ENCODE measurements around the gene NOSIP.

NOSIP gene

DNA sequence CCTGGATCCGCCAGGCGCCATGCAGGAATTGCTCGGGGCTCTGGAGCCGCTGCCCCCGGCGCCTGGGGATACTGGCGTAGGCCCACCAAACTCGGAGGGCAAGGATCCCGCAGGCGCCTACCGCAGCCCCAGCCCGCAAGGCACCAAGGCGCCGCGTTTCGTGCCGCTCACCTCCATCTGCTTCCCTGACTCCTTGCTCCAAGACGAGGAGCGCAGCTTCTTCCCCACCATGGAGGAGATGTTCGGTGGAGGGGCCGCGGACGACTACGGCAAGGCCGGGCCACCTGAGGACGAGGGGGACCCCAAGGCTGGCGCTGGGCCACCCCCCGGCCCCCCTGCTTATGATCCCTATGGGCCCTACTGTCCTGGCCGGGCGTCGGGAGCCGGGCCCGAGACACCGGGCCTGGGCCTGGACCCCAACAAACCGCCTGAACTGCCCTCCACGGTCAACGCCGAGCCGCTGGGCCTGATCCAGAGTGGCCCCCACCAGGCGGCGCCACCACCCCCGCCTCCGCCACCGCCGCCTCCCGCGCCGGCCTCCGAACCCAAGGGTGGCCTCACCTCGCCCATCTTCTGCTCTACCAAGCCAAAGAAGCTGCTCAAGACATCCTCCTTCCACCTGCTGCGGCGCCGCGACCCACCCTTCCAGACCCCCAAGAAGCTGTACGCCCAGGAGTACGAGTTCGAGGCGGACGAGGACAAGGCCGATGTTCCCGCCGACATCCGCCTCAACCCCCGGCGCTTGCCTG lies 16.8 kb upstream of the NOSIP start:
- Histone ChIP-seq H3K4me2 (ENCODE audit: low read length) (no peak overlapping the region), H3F3A (ENCODE audit: insufficient read depth, low read length) (no peaks in the 10 kb centered on the region), H3K79me2 (ENCODE audit: insufficient read depth, low read length) (no peaks in the 10 kb centered on the region), H2AFZ (ENCODE audit: low read length) (no peak overlapping the region), H4K20me1 (ENCODE audit: insufficient read depth, low read length) (no peaks in the 10 kb centered on the region), H3K27me3 (ENCODE audit: insufficient read depth, low read length) (no peaks in the 10 kb centered on the region), H3K4me3 (ENCODE audit: low read depth, low read length, poor library complexity, severe bottlenecking) (no peak overlapping the region), H3K9ac (ENCODE audit: low read length) (no peak overlapping the region), H3K9me2 (ENCODE audit: low read depth, low read length) (no peaks in the 10 kb centered on the region), H3K9me3 (ENCODE audit: low read length) (no peaks in the 10 kb centered on the region), H3K36me3 (ENCODE audit: insufficient read depth, low read length) (peaks cover 74% of the 10 kb centered on the region), H3K4me1 (ENCODE audit: insufficient read depth, low read length, severe bottlenecking) (peaks cover 6% of the 10 kb centered on the region), H3K27ac (ENCODE audit: low read depth, low read length, poor library complexity, severe bottlenecking) (no peak overlapping the region)
- no peak for TF ChIP-seq EZH2 (IDR thresholded peaks at IDR 0.05; ENCODE audit: borderline replicate concordance, low read length)
- TF ChIP-seq, protein P1, sequence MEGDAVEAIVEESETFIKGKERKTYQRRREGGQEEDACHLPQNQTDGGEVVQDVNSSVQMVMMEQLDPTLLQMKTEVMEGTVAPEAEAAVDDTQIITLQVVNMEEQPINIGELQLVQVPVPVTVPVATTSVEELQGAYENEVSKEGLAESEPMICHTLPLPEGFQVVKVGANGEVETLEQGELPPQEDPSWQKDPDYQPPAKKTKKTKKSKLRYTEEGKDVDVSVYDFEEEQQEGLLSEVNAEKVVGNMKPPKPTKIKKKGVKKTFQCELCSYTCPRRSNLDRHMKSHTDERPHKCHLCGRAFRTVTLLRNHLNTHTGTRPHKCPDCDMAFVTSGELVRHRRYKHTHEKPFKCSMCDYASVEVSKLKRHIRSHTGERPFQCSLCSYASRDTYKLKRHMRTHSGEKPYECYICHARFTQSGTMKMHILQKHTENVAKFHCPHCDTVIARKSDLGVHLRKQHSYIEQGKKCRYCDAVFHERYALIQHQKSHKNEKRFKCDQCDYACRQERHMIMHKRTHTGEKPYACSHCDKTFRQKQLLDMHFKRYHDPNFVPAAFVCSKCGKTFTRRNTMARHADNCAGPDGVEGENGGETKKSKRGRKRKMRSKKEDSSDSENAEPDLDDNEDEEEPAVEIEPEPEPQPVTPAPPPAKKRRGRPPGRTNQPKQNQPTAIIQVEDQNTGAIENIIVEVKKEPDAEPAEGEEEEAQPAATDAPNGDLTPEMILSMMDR (IDR thresholded peaks at IDR 0.05; ENCODE audit: low read length): no peak

DNA sequence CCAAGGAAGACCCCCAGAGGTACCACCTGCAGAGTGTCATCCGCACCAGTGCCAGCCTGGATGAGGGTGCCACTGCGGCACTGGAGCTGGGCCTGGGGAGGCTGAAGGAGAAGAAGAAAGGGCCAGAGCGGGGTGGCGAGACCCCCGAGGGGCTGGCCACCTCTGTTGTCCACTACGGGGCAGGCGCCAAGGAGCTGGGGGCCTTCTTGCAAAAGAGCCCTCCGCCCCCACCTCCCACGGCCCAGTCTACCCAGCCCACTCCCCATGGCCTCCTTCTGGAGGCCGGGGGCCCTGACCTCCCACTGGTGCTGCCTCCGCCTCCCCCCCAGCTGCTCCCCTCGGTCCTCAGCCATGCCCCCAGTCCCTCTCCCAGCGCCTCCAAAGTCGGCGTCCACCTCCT lies 16.1 kb upstream of the NOSIP start:
- TF ChIP-seq, protein P1 (IDR thresholded peaks at IDR 0.05; ENCODE audit: low read length): no peak
- no peak for TF ChIP-seq EZH2 (IDR thresholded peaks at IDR 0.05; ENCODE audit: borderline replicate concordance, low read length)
- no peaks in the 10 kb centered on the region for H3K9me2 ChIP-seq (ENCODE audit: low read depth, low read length)
- H3F3A ChIP-seq (ENCODE audit: insufficient read depth, low read length): no peaks in the 10 kb centered on the region
- no peak overlapping the region for H2AFZ ChIP-seq (ENCODE audit: low read length)
- peaks cover 6% of the 10 kb centered on the region for H3K4me1 ChIP-seq (ENCODE audit: insufficient read depth, low read length, severe bottlenecking)
- H3K4me2 ChIP-seq (ENCODE audit: low read length): no peak overlapping the region
- H3K9me3 ChIP-seq (ENCODE audit: low read length): no peaks in the 10 kb centered on the region
- H3K79me2 ChIP-seq (ENCODE audit: insufficient read depth, low read length): peaks cover 5% of the 10 kb centered on the region; the same call in 1 of the 2 replicates
- H3K9ac ChIP-seq (ENCODE audit: low read length): no peak overlapping the region
- no peaks in the 10 kb centered on the region for H4K20me1 ChIP-seq (ENCODE audit: insufficient read depth, low read length)
- H3K27ac ChIP-seq (ENCODE audit: low read depth, low read length, poor library complexity, severe bottlenecking): no peak overlapping the region
- H3K27me3 ChIP-seq (ENCODE audit: insufficient read depth, low read length): no peaks in the 10 kb centered on the region
- peaks cover 67% of the 10 kb centered on the region for H3K36me3 ChIP-seq (ENCODE audit: insufficient read depth, low read length)
- H3K4me3 ChIP-seq (ENCODE audit: low read depth, low read length, poor library complexity, severe bottlenecking): no peak overlapping the region

DNA sequence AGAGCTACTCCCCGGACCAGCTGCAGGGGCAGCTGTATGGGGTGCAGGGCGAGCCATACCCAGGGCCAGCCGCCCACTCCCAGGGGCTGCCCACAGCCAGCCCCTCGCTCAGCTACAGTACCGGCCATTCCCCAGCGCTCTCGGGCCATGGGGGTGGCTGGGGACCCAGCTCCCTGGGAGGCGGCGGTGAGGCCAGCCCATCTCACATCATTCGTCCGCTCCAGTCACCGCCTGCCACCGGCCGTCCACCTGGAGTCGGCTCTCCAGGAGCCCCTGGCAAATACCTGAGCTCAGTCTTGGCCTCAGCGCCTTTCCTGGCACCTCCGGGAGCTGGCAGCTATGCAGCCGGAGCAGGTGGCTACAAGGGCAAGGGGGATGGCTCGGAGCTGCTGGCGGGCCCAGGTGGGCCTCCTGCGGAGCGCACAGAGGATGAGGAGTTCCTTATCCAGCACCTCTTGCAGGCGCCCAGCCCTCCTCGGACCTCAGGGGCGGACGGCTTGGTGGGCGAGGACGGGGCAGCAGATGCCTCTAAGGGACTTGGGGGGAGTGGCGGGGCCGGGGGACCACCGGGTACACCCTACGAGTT lies 15.6 kb upstream of the NOSIP start:
- H3K9me2 ChIP-seq (ENCODE audit: low read depth, low read length): no peaks in the 10 kb centered on the region
- H2AFZ ChIP-seq (ENCODE audit: low read length): no peak overlapping the region
- no peaks in the 10 kb centered on the region for H3K27me3 ChIP-seq (ENCODE audit: insufficient read depth, low read length)
- peaks cover 6% of the 10 kb centered on the region for H3K4me1 ChIP-seq (ENCODE audit: insufficient read depth, low read length, severe bottlenecking)
- no peaks in the 10 kb centered on the region for H4K20me1 ChIP-seq (ENCODE audit: insufficient read depth, low read length)
- no peak overlapping the region for H3K27ac ChIP-seq (ENCODE audit: low read depth, low read length, poor library complexity, severe bottlenecking)
- no peaks in the 10 kb centered on the region for H3K9me3 ChIP-seq (ENCODE audit: low read length)
- H3K4me2 ChIP-seq (ENCODE audit: low read length): no peak overlapping the region
- peaks cover 5% of the 10 kb centered on the region; the same call in 1 of the 2 replicates for H3K79me2 ChIP-seq (ENCODE audit: insufficient read depth, low read length)
- no peaks in the 10 kb centered on the region for H3F3A ChIP-seq (ENCODE audit: insufficient read depth, low read length)
- TF ChIP-seq EZH2 (IDR thresholded peaks at IDR 0.05; ENCODE audit: borderline replicate concordance, low read length): no peak
- TF ChIP-seq, protein P1 (IDR thresholded peaks at IDR 0.05; ENCODE audit: low read length): no peak
- no peak overlapping the region for H3K4me3 ChIP-seq (ENCODE audit: low read depth, low read length, poor library complexity, severe bottlenecking)
- H3K9ac ChIP-seq (ENCODE audit: low read length): no peak overlapping the region
- peaks cover 62% of the 10 kb centered on the region for H3K36me3 ChIP-seq (ENCODE audit: insufficient read depth, low read length)

All from OCI-LY1 (cell line).